Right hindlimb (tissue), 1 donor: ENCODE measurements around the gene MTCH1.
"Not testable (repeated sequence)": the region's sequence is repeated elsewhere in the genome, so short reads cannot be mapped to it uniquely, and the experiment has no call there.

ENCODE experiments used
- DNase-seq: peaks from one replicate; pipeline ENCODE4 v3.0.0-alpha.2; 2018

Gene MTCH1

DNA sequence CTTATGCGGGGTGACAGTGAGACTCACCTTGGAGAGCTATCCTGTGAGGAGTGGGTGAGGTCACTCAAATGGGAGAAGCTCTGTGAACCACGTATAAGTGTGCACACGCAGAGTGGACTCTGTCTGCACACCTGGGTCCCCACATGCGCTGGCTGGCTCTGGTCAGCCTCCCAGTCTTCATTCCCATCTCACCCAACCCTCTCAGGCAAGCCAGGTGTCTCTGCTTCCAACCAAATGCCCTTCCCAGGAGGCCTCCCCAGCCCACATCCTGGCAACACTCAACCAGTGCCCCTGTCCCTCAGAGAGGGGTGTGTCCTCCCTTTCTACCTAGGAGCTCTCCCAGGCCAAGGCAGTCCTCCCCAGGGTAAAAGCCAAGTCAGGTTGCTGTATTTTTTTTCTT, 39.5 kb downstream of the MTCH1 start:
- no peak for DNase-seq

DNA sequence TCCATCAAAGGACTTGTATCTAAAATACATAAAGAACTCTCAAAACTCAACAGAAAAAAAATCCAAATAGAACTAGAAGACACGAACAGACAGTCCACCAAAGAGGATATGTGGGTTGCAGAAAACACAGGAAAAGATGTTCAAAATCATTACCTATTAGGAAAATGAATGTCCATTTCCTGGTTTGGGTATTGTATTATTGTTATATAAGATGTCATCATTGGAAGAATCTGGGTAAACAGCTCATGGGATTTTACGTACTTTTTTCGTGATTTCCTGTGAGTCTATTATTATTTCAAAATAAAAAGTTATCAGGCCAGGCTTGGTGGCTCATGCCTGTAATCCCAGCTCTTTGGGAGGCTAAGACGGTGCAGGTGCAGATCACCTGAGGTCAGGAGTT, 40.7 kb downstream of the MTCH1 start:
- DNase-seq: no peak

DNA sequence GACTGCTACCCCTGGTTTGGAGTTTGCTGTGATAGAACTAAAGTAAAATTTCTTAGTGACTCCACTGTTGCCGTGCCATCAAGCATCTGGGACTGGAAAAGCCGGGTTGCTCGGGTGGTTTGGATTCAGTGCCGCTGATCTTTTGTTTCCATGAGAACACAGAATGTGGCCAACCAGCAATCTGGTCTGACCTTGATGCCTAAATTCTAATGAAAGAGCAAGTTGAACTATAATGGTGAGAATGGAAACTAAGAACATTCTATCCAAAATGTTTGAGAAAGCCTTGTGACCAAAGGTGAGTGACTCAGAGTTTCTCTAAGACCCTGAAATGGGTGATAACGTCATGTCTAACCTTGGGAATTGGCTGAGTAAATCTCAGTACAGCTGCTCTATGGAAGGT, 41.3 kb downstream of the MTCH1 start:
- DNase-seq: no peak

DNA sequence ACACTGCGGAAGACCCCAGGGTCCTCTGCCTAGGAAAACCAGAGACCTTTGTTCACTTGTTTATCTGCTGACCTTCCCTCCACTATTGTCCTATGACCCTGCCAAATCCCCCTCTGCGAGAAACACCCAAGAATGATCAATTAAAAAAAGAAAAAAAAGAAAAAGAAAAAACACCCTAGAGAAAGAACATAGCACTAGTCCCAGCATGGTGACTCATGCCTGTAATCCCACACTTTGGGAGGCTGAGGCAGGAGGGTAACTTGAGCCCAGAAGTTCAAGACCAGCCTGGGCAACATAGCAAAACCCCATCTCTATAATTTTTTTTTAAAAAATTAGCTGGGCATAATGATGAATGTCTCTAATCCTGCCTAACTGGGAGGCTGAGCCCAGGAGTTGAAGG, 43.7 kb downstream of the MTCH1 start:
- not testable (repeated sequence) for DNase-seq

DNA sequence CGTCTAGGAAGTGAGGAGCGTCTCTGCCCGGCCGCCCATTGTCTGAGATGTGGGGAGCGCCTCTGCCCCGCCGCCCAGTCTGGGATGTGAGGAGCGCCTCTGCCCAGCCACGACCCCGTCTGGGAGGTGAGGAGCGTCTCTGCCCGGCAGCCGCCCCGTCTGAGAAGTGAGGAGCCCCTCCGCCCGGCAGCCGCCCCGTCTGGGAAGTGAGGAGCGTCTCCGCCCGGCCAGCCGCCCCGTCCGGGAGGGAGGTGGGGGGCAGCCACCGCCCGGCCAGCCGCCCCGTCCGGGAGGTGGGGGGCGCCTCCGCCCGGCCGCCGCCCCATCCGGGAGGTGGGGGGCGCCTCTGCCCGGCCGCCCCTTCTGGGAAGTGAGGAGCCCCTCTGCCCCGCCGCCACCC, 44.4 kb downstream of the MTCH1 start:
- DNase-seq: not testable (repeated sequence)

DNA sequence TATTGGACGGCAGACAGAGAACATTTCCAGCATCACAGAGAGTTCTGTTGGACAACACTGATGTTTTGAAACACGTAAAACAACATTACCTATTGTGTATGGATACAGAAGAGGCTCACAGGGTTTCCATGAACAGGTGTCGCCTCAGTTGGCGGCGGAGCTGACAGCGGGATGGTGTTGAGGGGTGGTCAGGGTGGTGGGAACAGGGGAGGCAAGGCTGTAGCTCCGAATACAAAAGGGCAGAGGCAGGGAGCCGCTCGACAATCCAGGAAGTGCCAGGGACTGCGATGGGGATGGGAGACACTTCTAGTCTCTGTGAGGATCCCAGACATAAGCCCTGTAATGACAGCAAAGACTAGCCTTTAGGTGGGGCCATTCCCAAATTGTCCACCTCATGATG, 46.0 kb downstream of the MTCH1 start:
- DNase-seq: no peak

DNA sequence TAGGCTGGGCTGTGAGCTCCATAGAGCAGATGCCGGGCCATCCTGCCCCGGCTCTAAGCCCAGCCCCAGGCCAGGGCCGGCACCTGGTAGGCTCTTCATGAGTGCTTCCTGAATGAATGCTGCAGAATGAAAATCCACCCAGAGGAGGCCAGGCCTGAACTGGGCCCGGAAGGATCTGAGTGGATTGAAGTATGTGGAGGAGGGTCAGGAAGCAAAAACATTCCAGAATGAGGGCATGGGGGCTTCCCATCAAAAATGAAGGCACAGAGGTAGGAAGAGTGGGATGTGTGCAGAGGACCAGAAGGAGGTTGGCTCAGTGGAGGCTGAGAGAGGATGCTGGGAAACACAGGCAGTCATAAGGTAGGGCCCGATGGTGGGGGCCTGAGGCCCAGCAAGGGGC, 47.0 kb downstream of the MTCH1 start:
- not testable (repeated sequence) for DNase-seq

DNA sequence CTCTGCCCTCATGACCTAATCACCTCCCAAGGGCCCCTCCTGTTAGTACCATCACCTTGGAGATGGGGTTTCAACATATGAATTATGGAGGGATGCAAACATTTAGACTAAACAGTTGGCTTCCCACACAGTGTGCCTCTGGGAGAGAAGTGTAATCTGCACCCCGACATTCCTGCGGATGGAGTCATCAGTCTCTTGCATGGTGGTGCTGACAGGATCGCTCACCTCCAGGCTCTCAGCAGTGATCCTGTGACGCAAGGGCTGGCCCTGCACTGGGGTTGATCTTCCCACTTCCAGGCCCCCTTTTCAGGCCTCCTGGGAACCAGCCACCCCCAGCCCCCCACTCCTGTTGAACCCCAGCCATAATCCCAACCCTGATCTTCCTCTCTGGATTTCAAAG, 47.5 kb downstream of the MTCH1 start:
- no peak for DNase-seq

DNA sequence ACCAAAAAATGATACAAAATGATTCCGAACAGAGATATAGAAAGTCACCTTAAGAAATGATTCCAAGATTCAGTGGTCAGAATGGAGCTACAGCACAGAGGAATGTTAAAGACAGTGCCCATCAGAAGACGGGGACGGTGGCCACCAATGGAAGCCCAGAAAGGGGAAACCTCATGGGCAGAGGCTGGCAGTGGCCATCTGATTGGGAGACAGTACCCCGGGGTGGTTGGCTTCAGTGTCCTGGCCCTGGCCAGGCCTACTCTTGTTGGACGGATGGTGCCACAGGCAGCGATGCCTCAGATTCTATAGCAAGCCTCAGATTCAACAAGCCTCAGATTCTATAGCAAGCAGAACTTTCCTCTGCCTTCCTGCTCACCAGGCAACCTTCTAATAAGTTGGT, 48.1 kb downstream of the MTCH1 start:
- DNase-seq: no peak

DNA sequence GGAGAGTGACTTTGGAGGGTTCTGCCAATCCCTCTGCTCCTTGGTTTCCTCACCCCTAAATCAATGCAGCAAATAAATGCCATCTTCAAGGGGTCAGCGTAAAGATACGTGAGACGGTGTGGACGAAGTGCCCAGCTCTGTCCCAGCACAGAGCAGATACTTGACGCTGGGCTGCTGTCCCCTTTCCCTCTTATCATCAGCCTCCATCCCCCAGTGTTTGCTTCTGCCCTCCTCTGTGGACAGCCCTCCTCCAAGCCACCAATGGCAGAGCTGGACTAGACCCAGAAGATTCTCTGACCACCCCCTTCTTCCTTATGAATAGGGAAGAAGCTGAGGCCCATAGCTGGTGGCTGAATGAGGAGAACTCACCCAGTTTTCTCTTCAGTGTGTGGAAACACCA, 49.2 kb downstream of the MTCH1 start:
- DNase-seq: no peak

DNA sequence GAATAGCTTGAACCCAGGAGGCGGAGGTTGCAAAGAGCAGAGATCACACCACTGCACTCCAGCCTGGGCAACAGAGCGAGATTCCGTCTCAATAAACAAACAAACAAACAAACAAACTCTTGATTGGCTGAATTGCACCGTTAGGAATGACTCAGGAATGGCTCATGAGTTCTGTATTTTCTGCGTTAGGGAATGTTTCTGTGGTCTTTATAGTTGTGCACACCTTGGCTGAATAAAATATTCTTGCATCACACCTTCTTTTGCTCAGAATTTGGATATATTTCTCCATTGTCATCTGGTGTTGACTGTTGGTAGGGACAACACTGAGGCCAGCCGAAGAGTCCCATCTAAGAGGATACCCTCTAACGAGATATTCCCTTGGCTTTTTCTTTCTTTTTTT, 51.1 kb downstream of the MTCH1 start:
- no peak for DNase-seq

DNA sequence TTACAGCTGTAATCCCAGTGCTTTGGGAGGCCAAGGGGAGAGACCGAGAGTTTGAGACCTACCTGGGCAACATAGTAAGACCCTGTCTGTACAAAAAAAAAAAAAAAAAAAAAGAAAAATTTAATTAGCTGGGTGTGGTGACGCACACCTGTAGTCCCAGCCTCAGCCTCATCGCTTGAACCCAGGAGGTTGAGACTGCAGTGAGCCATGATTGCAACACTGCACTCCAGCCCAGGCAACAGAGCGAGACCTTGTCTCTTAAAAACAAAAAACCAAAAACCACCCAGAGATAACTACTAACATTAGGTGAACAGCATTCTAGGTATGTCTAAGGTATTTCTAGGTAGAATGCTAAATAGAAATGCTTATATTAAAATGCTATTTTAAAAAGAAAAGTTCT, 52.5 kb downstream of the MTCH1 start:
- no peak for DNase-seq

DNA sequence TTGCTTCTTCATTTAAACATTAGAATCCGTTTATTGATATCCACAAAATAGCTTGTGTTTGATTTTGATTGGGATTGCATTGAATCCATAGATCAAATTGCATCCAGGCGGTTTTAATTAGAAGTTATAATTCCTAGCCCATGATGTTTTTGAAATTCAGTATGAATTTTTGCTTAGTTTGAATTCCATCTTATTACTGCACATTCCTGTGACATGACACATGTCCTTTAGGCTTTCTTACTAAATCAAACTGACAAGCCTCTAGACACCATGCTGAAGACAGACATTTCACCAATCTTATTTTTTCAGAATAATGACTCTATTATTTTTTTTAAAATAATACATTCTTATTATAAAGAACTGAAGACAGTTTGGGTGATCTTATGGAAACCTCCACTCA, 52.9 kb downstream of the MTCH1 start:
- DNase-seq: no peak

DNA sequence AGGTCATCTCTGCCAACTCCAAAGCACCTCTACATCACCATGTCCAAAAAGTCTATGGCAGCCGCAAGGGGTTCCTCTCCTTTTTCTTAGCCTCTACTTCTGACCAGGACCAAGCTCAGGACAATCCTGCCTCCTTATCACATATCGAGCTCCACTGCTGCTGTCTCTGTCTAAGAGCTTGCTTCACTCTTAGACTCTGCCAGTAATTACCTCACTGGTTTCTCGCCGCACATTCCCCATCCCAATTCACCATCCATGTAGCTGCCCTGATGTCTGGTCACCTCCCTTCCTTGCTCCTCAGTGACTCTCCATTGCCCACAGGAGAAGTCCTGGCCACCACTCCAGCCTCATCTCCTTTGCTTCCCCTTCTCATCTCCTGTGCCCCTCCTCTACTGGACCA, 55.5 kb downstream of the MTCH1 start:
- no peak for DNase-seq

DNA sequence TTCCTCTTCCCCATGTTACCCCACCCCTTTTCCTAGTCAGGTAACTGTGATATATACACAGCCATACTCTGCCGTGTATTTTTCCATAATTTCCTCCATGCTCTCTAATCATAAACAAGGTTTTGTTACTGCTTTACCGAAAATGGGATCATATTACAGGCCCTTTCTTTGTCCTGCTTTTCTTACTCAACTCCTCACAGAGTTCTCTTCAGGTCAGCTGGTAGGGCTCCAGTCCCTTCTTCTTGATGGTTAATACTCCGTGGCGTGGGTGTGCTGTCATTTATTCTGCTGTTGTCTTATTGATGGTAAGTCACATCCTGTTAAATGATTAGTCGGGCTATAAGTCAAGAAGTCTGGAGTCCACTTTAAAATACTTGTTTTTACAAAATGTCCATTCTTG, 56.4 kb downstream of the MTCH1 start:
- no peak for DNase-seq

DNA sequence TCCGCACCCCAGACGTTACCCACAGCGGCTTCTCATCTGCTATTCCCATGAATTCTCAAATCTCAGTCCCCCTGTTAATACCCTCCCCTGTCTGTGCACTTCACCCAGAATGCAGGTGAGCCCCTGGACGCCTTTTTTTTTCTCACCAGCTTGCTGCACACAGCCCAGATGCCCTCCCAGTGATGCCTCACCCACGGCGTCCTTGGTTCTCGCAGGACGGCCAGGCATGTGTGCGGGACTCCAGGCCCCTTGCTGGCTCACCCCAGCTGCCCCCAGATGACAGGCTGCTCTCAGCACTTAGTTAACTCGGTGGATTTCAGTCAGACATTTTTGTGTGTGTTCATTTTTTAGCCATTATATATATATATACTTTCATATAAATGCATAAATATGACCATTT, 56.8 kb downstream of the MTCH1 start:
- DNase-seq: no peak

DNA sequence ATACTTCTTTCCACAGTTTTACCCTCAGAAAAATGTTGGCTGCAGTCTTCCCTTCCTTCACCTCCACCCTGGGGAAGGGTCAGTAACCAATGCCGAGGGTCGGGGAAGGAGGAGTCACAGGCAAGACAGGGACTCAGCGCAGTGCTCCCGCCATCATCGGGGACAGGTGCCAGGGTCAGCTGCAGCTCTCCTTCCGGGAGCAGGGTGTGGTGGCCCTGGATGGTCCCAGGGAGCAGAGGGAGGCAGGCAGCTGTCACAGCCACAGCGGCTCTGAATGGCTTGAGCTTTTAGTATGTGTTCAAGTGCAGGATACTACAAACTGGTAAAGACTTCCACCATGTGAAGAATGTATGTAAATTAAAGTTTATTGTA, 57.5 kb downstream of the MTCH1 start:
- DNase-seq: peak; percentile 71

DNA sequence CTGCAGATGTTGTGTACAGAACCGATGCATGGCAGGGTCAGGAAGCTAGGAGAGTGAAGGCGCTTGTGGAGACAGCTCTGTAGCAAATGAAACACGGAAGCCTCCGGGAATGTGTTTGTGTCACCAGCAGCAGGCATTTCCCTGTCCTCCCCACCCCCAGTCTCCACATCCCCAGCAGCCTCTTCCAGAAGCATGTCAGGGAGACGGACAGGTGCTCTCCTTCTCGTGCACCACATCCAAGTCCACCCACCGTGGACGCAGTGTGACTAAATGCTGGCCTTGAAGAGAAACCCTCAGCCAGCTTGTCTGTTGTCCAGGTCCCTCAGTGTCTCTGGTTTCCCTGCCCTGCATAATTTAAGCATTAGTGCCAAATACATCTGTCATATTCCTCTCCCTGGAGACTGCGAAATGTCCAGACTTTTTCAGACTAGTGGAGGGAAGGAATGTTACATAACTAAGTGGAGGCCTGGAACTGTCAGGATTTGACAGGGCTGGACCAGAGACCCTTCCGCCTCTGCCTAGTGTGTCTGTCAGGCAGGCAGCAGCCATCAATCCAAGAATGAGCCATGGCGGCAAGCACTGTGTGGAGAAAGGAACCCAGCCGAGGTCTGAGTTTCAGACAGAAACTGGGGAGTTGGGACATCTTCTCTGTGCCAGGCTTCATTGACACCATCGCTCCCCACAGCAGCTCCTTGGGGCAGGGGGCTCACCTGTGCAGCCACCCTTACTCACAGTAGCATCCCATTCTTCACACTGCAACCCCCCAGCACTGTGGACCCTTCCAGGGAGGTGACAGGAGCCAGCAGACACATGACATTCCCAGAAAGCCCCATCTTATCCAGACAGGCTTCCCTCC, 58.1 kb downstream of the MTCH1 start:
- peak; percentile 45 for DNase-seq

DNA sequence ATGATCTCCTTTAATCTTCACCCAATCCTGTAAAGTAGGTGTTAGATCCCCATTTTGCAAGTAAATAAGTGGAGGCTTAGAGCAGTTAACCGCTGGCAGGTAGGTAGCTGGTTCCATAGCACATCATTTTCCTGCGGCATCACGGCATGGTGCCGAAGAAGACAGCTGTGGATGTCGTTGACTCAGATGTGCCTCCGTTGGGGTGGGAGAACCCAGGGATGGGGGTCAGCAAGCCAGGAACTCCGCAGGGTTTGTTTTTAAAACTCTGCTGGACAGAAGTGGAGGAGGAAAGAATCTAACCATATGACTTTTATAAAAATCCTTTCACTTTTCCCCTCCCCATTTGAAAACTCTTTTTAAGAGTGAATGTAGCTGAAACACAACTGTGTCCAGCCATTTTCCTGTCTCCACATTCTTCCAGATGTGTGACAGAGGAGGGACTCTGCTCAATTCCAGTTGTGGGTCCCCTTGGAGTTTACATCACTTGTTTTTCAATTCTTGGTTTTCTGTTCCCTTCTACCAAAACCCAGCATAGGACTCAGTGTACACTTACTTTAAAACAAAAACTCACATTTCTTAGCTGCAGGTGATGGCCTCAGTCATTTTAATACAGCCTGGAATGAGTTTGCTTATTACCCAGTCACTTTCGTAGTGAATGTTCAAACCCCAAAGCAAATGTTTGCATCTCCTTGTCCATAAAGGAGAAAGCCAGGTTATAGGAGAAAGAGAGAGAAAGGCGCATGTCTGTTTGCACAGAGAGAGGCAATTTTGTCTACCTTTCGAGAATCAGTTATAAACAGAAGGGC, 59.1 kb downstream of the MTCH1 start:
- peak; percentile 50 for DNase-seq

DNA sequence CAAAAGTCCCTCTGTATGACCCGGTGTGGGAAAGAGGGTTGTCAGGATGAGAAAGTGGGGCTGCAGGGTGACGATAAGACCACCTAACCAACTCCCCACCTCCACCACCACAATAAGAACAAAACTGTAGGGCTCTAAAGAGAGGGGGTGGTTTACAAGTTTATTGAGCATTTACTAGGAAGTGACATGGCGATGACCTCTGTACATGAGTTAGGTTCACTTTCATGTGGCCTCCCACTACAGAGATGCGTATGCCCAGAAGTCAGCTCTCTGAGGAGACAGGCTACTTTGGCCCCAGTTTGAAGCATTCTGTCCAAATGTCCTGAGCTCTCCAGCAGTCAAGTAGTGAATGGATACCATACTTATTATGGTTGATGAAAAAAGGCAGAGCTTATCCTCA, 60.2 kb downstream of the MTCH1 start:
- no peak for DNase-seq

DNA sequence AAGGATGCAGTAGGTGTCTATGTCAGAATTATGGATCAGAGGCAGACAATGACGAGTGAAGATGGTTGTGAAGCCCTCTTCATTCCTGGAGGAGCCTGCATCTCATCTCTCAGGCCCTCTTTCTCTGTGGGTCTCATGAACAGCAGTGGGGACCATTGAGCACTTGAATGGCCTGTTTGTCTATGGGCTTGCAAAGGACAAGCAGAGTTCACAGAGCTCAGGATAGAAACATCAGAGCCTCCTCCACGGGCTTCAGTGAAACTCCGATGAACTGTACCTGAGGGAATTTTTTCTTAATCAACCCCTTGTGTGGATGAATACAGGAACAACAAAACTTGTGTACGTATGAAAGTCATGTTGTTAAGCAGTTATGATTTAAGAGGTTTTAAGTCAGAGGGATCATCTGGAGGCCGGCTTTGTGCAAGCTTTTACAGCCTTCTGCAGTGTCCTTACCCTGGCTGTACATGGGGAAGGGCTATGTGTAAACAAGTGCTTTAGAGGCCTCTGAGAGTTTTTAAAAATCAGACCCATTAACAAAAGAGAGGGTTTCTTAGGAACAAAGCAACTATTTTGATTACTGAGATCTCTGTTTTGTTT, 61.1 kb downstream of the MTCH1 start:
- DNase-seq: no peak

DNA sequence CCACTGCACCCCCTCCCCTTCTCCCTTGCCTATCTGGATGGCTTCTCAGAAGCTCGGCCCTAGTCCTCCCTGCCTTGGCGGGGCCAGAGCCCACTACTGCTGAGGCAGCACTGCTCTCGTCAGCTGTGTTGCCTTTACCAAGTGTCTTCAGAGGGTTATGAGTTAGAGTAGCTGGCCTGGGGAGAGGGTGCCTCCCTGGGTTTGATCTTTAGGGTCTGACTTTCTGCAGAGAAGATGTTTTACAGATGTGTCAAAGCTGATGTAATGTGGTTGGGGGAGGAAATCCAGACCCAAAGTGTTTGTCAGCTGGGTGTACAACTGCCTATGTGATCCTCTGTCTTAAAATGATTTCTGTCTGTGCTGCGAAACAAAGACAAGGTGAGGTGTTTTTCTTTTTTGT, 61.9 kb downstream of the MTCH1 start:
- no peak for DNase-seq

DNA sequence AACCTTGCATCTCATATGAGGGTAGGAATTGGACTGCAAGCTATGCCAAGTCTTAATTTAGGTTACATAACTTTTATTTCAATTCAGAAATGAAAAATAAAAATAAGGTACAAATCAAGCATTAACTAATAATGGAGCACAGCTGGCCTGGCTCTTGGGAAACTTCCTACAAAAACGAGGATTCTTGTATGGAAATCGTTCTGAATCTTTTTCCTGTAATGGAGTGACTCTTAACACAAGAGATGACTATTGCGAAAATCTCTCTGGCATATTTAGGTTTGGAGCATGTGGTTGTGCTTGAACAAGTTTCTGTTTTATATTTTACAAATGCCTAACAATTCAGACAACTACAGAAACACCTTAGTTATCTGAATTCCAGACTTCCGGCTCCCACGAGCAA, 65.5 kb downstream of the MTCH1 start:
- DNase-seq: no peak

DNA sequence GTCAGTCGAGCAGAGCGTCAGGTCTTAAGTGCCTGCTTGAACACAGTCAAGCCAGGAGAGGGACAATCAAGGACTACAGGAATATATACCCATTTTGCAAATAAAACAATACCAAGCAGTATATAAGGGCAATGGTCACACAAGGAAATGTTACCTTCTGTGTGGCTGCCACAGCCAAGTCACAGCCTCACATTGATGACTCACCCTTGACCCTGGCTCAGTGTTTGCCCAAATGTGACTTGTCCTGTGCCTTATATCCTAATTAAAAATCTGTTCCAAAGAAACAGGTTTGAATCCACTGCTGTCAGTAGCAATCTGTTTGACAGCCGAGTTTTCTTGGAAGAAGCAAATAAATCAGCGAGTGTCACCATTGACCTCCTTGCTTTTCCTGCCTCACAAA, 65.9 kb downstream of the MTCH1 start:
- no peak for DNase-seq
